ENCODE data around the gene CEP85.

Gene CEP85

GRCh38 chr1:26284597-26285347, 50.8 kb downstream of the CEP85 start:
- H3K4me3 ChIP-seq (replicated peaks in 1 of 2; ENCODE audit: low read depth in 2 of 2, low read length in 2 of 2), result no peak overlapping the region
- TF ChIP-seq CTCF (IDR thresholded peaks at IDR 0.05; ENCODE audit: low read depth, low read length), result peak; percentile 89
- DNase-seq (ENCODE audit: low read depth in 2 of 2), result peak; percentile 89 to 92

GRCh38 chr1:26285366-26286063, 51.5 kb downstream of the CEP85 start:
- no peak overlapping the region for H3K4me3 ChIP-seq (replicated peaks in 1 of 2; ENCODE audit: low read depth in 2 of 2, low read length in 2 of 2)
- DNase-seq (ENCODE audit: low read depth in 2 of 2), result no peak
- peak; percentile 48 for TF ChIP-seq CTCF (IDR thresholded peaks at IDR 0.05; ENCODE audit: low read depth, low read length)

GRCh38 chr1:26286064-26286416, 52.0 kb downstream of the CEP85 start:
- H3K4me3 ChIP-seq (replicated peaks in 1 of 2; ENCODE audit: low read depth in 2 of 2, low read length in 2 of 2), result no peak overlapping the region
- no peak for DNase-seq (ENCODE audit: low read depth in 2 of 2)
- TF ChIP-seq CTCF (IDR thresholded peaks at IDR 0.05; ENCODE audit: low read depth, low read length), result no peak

- no peak overlapping the region for H3K4me3 ChIP-seq (replicated peaks in 1 of 2; ENCODE audit: low read depth in 2 of 2, low read length in 2 of 2)
- peak in 1 of 2 donors; percentile 43 for DNase-seq (ENCODE audit: low read depth in 2 of 2)
- TF ChIP-seq CTCF (IDR thresholded peaks at IDR 0.05; ENCODE audit: low read depth, low read length), result no peak
These were observed 53.2 kb downstream of the CEP85 start for GRCh38 chr1:26287033-26287711.

- DNase-seq (ENCODE audit: low read depth in 2 of 2), result no peak
- TF ChIP-seq CTCF (IDR thresholded peaks at IDR 0.05; ENCODE audit: low read depth, low read length), result no peak
- H3K4me3 ChIP-seq (replicated peaks in 1 of 2; ENCODE audit: low read depth in 2 of 2, low read length in 2 of 2), result no peak overlapping the region
These were observed 53.8 kb downstream of the CEP85 start for GRCh38 chr1:26287811-26288210.

GRCh38 chr1:26288311-26288941, 54.4 kb downstream of the CEP85 start:
- no peak overlapping the region for H3K4me3 ChIP-seq (replicated peaks in 1 of 2; ENCODE audit: low read depth in 2 of 2, low read length in 2 of 2)
- no peak for TF ChIP-seq CTCF (IDR thresholded peaks at IDR 0.05; ENCODE audit: low read depth, low read length)
- DNase-seq (ENCODE audit: low read depth in 2 of 2), result no peak

Data from cardiac fibroblast (primary cell).